DND-41 (cell line): Measurements from ENCODE around the gene KCNJ11.

Experiments used
- CTCF ChIP-seq: IDR thresholded peaks from 2 replicates; pipeline ENCODE4 v1.5.1; 2012; ENCODE audit warnings: borderline replicate concordance, low read length, moderate library complexity, mild to moderate bottlenecking; ENCODE audit not compliant: poor library complexity, severe bottlenecking; ENCODE audit errors: extremely low read depth
- EZH2 ChIP-seq: IDR thresholded peaks from 3 replicates; pipeline ENCODE4 v1.6.1; 2012; ENCODE audit warnings: borderline replicate concordance, low read depth, mild to moderate bottlenecking, moderate library complexity, low read length, inconsistent platforms; ENCODE audit not compliant: severe bottlenecking

- TF ChIP-seq CTCF: no peak
- no peak for TF ChIP-seq EZH2
Observed at GRCh38 chr11:17369094-17369493, 19.4 kb downstream of the KCNJ11 start.
